IPS-20b (cell line): ENCODE measurements around the gene LYRM2.

Experiments used
- H3K27ac ChIP-seq: one replicate; pipeline ENCODE4 v1.5.1; 2013; ENCODE audit warnings: low read length
- H3K27me3 ChIP-seq: 2 replicates; pipeline ENCODE4 v1.6.1; 2013; ENCODE audit warnings: mild to moderate bottlenecking, low read length, inconsistent platforms; ENCODE audit not compliant: insufficient read depth
- H3K36me3 ChIP-seq: 2 replicates; pipeline ENCODE4 v1.6.1; 2013; ENCODE audit warnings: low read depth, mild to moderate bottlenecking, inconsistent platforms, low read length, moderate library complexity; ENCODE audit not compliant: insufficient read depth
- H3K4me1 ChIP-seq: 2 replicates; pipeline ENCODE4 v1.6.1; 2013; ENCODE audit warnings: mild to moderate bottlenecking, control low read depth, inconsistent platforms, low read length, moderate library complexity; ENCODE audit not compliant: insufficient read depth
- H3K4me3 ChIP-seq: 2 replicates; pipeline ENCODE4 v1.5.1; 2013; ENCODE audit warnings: mild to moderate bottlenecking, low read length, inconsistent platforms
- H3K9ac ChIP-seq: 2 replicates; pipeline ENCODE4 v1.6.1; 2013; ENCODE audit warnings: low read depth, mild to moderate bottlenecking, inconsistent platforms, low read length, moderate library complexity
- H3K9me3 ChIP-seq: 2 replicates; pipeline ENCODE4 v1.6.1; 2013; ENCODE audit warnings: mild to moderate bottlenecking, low read depth, low read length, inconsistent platforms; ENCODE audit not compliant: insufficient read depth

Gene LYRM2

GRCh38 chr6:89612121-89612520 is 26.4 kb downstream of the LYRM2 start:
- Histone ChIP-seq H3K9me3 (no peaks in the 10 kb centered on the region), H3K9ac (no peak overlapping the region), H3K4me3 (no peak overlapping the region), H3K4me1 (no peaks in the 10 kb centered on the region), H3K27me3 (no peaks in the 10 kb centered on the region), H3K27ac (no peak overlapping the region), H3K36me3 (no peaks in the 10 kb centered on the region)

- Histone ChIP-seq H3K9ac (no peak overlapping the region), H3K9me3 (no peaks in the 10 kb centered on the region), H3K36me3 (no peaks in the 10 kb centered on the region), H3K27me3 (no peaks in the 10 kb centered on the region), H3K4me3 (no peak overlapping the region), H3K4me1 (no peaks in the 10 kb centered on the region), H3K27ac (no peak overlapping the region)
Measured at GRCh38 chr6:89611666-89612065, 26.9 kb downstream of the LYRM2 start.

GRCh38 chr6:89610149-89610642 is 28.4 kb downstream of the LYRM2 start:
- Histone ChIP-seq H3K36me3 (no peaks in the 10 kb centered on the region), H3K4me3 (no peak overlapping the region), H3K27me3 (no peaks in the 10 kb centered on the region), H3K27ac (no peak overlapping the region), H3K9ac (no peak overlapping the region), H3K4me1 (no peaks in the 10 kb centered on the region), H3K9me3 (no peaks in the 10 kb centered on the region)

GRCh38 chr6:89605861-89606260 is 32.7 kb downstream of the LYRM2 start:
- H3K27ac ChIP-seq: no peak overlapping the region
- no peak overlapping the region for H3K9ac ChIP-seq
- H3K9me3 ChIP-seq: no peaks in the 10 kb centered on the region
- H3K36me3 ChIP-seq: no peaks in the 10 kb centered on the region
- H3K4me1 ChIP-seq: no peaks in the 10 kb centered on the region
- H3K27me3 ChIP-seq: no peaks in the 10 kb centered on the region
- no peak overlapping the region for H3K4me3 ChIP-seq

- no peaks in the 10 kb centered on the region for H3K9me3 ChIP-seq
- no peaks in the 10 kb centered on the region for H3K27me3 ChIP-seq
- H3K9ac ChIP-seq: no peak overlapping the region
- no peaks in the 10 kb centered on the region for H3K4me1 ChIP-seq
- no peak overlapping the region for H3K27ac ChIP-seq
- H3K4me3 ChIP-seq: no peak overlapping the region
- H3K36me3 ChIP-seq: no peaks in the 10 kb centered on the region
Measured at GRCh38 chr6:89604653-89605052, 33.9 kb downstream of the LYRM2 start.

GRCh38 chr6:89602166-89602565 is 36.4 kb downstream of the LYRM2 start:
- no peaks in the 10 kb centered on the region for H3K36me3 ChIP-seq
- no peak overlapping the region for H3K4me3 ChIP-seq
- H3K9me3 ChIP-seq: no peaks in the 10 kb centered on the region
- no peak overlapping the region for H3K27ac ChIP-seq
- no peak overlapping the region for H3K9ac ChIP-seq
- H3K4me1 ChIP-seq: no peaks in the 10 kb centered on the region
- H3K27me3 ChIP-seq: no peaks in the 10 kb centered on the region

- no peak overlapping the region for H3K27ac ChIP-seq
- H3K4me1 ChIP-seq: no peaks in the 10 kb centered on the region
- no peaks in the 10 kb centered on the region for H3K27me3 ChIP-seq
- H3K4me3 ChIP-seq: no peak overlapping the region
- H3K36me3 ChIP-seq: no peaks in the 10 kb centered on the region
- no peaks in the 10 kb centered on the region for H3K9me3 ChIP-seq
- H3K9ac ChIP-seq: no peak overlapping the region
Measured at GRCh38 chr6:89599727-89600126, 38.8 kb downstream of the LYRM2 start.

GRCh38 chr6:89597988-89598387 is 40.6 kb downstream of the LYRM2 start:
- no peaks in the 10 kb centered on the region for H3K27me3 ChIP-seq
- H3K9ac ChIP-seq: no peak overlapping the region
- no peaks in the 10 kb centered on the region for H3K9me3 ChIP-seq
- H3K27ac ChIP-seq: no peak overlapping the region
- no peaks in the 10 kb centered on the region for H3K4me1 ChIP-seq
- no peak overlapping the region for H3K4me3 ChIP-seq
- H3K36me3 ChIP-seq: no peaks in the 10 kb centered on the region

GRCh38 chr6:89597372-89597771 is 41.2 kb downstream of the LYRM2 start:
- no peak overlapping the region for H3K27ac ChIP-seq
- H3K4me1 ChIP-seq: no peaks in the 10 kb centered on the region
- no peak overlapping the region for H3K9ac ChIP-seq
- H3K27me3 ChIP-seq: no peaks in the 10 kb centered on the region
- no peaks in the 10 kb centered on the region for H3K36me3 ChIP-seq
- no peaks in the 10 kb centered on the region for H3K9me3 ChIP-seq
- no peak overlapping the region for H3K4me3 ChIP-seq

- H3K27ac ChIP-seq: no peak overlapping the region
- no peak overlapping the region for H3K4me3 ChIP-seq
- no peaks in the 10 kb centered on the region for H3K36me3 ChIP-seq
Measured at GRCh38 chr6:89596484-89596883, 42.1 kb downstream of the LYRM2 start.

GRCh38 chr6:89596056-89596455 is 42.5 kb downstream of the LYRM2 start:
- Histone ChIP-seq H3K9ac (no peak overlapping the region), H3K27ac (no peak overlapping the region), H3K4me1 (no peaks in the 10 kb centered on the region), H3K4me3 (no peak overlapping the region), H3K9me3 (no peaks in the 10 kb centered on the region), H3K27me3 (no peaks in the 10 kb centered on the region), H3K36me3 (no peaks in the 10 kb centered on the region)

More at GRCh38 chr6:89596484-89596883, 42.1 kb downstream of the LYRM2 start:
- no peaks in the 10 kb centered on the region for H3K9me3 ChIP-seq
- H3K4me1 ChIP-seq: no peaks in the 10 kb centered on the region
- no peaks in the 10 kb centered on the region for H3K27me3 ChIP-seq
- no peak overlapping the region for H3K9ac ChIP-seq

GRCh38 chr6:89591745-89592144 is 46.8 kb downstream of the LYRM2 start:
- H3K27ac ChIP-seq: no peak overlapping the region
- H3K9me3 ChIP-seq: no peaks in the 10 kb centered on the region
- H3K36me3 ChIP-seq: no peaks in the 10 kb centered on the region
- H3K9ac ChIP-seq: no peak overlapping the region
- H3K4me1 ChIP-seq: peaks cover 4% of the 10 kb centered on the region
- H3K4me3 ChIP-seq: no peak overlapping the region
- no peaks in the 10 kb centered on the region for H3K27me3 ChIP-seq

- H3K9me3 ChIP-seq: no peaks in the 10 kb centered on the region
- H3K27me3 ChIP-seq: no peaks in the 10 kb centered on the region
Measured at GRCh38 chr6:89590133-89590532, 48.4 kb downstream of the LYRM2 start.

More at GRCh38 chr6:89590133-89590532, 48.4 kb downstream of the LYRM2 start:
- H3K27ac ChIP-seq: no peak overlapping the region
- H3K9ac ChIP-seq: no peak overlapping the region; the same call in 1 of the 2 replicates
- peaks cover 4% of the 10 kb centered on the region for H3K4me1 ChIP-seq
- H3K36me3 ChIP-seq: no peaks in the 10 kb centered on the region
- H3K4me3 ChIP-seq: no peak overlapping the region
